Activated CD8-positive, alpha-beta memory T cell treated with anti-CD3 and anti-CD28 coated beads, Interleukin-2, amount 10 ng/mL, durations not matched to agents 7 days and 5 days (primary cell): ENCODE data around the gene SBNO2. TPM values are rescaled to one million over a fixed set of nuclear protein-coding genes. Genes with fewer than 3 reads are reported as not detected.

Source experiments
- ATAC-seq: fragments of 150-1000 bp; cut with Tn5 transposase; one replicate; pipeline ENCODE4 v1.10.0; 2021; ENCODE audit warnings: moderate library complexity
- CTCF ChIA-PET: fragments of 350-600 bp; sonication (Branson Sonifier 250); formaldehyde crosslinking; loops from one replicate; lab custom pipeline; 2021; ENCODE audit warnings: antibody characterized with exemption; lab: Charles Lee
- DNase-seq: peaks from one replicate; pipeline ENCODE4 v3.0.0-alpha.2; 2020
- H3K27ac Mint-ChIP-seq: one replicate; pipeline ENCODE4 v1.8.0; 2021; ENCODE audit warnings: mild to moderate bottlenecking, mixed read lengths
- H3K27me3 Mint-ChIP-seq: one replicate; pipeline ENCODE4 v1.8.0; 2021; ENCODE audit warnings: mixed read lengths
- H3K36me3 Mint-ChIP-seq: one replicate; pipeline ENCODE4 v1.8.0; 2021; ENCODE audit warnings: mild to moderate bottlenecking, mixed read lengths
- H3K4me1 Mint-ChIP-seq: one replicate; pipeline ENCODE4 v1.8.0; 2021; ENCODE audit warnings: mixed read lengths
- H3K4me3 Mint-ChIP-seq: one replicate; pipeline ENCODE4 v1.8.0; 2021; ENCODE audit warnings: mild to moderate bottlenecking, moderate library complexity, mixed read lengths
- H3K9me3 Mint-ChIP-seq: one replicate; pipeline ENCODE4 v1.8.0; 2022; ENCODE audit warnings: low read depth, mixed read lengths
- total RNA-seq, 2 experiments: library from RNA; stranded (reverse); gene quantifications; one replicate each; pipeline ENCODE4 v1.2.3, GENCODE V29; 2021

Gene SBNO2
- total RNA-seq, 2 experiments from 2014 or later = 50.6 to 74.7 TPM

DNA sequence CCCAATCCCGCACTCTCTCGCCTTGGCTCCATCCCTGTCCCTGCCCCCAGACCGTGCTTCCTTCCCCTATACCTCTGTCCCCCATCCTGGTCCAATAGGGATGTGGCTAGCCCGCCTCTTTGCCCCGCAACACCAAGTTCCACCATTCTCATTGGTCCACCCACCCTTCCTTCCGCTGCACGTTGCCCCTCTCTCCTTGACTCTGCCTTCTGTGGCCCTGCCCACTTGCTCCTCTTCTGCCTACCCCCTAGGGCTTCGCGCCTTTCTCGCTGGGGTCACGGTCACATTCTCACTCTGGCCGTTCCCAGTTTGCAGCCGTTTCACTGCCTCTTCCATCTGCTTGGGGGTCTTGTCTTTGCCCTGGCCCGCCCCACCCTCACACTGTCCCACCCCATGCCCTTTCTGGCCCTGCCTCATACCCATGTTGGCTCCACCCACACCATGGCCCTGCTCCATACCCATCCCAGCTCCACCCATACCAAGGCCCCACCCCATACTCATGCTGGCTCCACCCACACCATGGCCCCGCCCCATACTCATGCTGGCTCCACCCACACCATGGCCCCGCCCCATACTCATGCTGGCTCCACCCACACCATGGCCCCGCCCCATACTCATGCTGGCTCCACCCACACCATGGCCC lies 111.6 kb downstream of the SBNO2 start:
- CTCF ChIA-PET = no interaction called here
- Mint-ChIP-seq H3K4me3 (no peak overlapping the region), H3K9me3 (no peaks in the 10 kb centered on the region), H3K36me3 (peaks cover under 1% of the 10 kb centered on the region), H3K27me3 (no peaks in the 10 kb centered on the region), H3K4me1 (peaks cover 24% of the 10 kb centered on the region), H3K27ac (no peak overlapping the region)
- no peak for ATAC-seq
- no peak for DNase-seq

- Mint-ChIP-seq H3K4me1 (peaks cover 27% of the 10 kb centered on the region), H3K27me3 (no peaks in the 10 kb centered on the region)
These were observed 112.1 kb downstream of the SBNO2 start for GRCh38 chr19:1061987-1062386.

DNA sequence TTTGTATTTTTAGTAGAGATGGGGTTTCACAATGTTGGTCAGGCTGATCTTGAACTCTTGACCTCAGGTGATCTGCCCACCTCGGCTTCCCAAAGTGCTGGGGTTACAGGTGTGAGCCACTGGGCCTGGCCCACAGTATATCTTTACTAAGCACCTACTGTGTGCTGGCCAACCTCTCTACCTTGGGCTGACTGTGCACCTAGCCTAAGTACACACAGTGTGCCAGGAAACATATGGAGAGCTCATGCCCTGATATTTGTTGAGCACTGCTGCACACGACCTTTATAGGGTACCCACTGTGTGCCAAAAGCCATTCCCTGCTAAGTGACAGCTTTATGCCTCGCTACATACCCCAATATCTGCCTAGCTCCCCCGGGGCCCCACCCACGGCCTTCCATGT lies 113.4 kb downstream of the SBNO2 start:
- H3K4me1 Mint-ChIP-seq = peaks cover 24% of the 10 kb centered on the region
- no peaks in the 10 kb centered on the region for H3K27me3 Mint-ChIP-seq
- CTCF ChIA-PET = interaction anchor here (0.7 to 1.2 kb wide), 4 partner anchors 20 to 765 kb away, joined by 3 to 4 read pairs (median 3); no protein-coding TSS in a partner anchor
- no peak overlapping the region for H3K27ac Mint-ChIP-seq
- H3K4me3 Mint-ChIP-seq = no peak overlapping the region
- DNase-seq = no peak
- peaks cover 11% of the 10 kb centered on the region for H3K36me3 Mint-ChIP-seq
- H3K9me3 Mint-ChIP-seq = no peaks in the 10 kb centered on the region
- no peak for ATAC-seq

More at GRCh38 chr19:1061987-1062386, 112.1 kb downstream of the SBNO2 start:
- Mint-ChIP-seq H3K9me3 (no peaks in the 10 kb centered on the region), H3K27ac (no peak overlapping the region), H3K36me3 (peaks cover 3% of the 10 kb centered on the region), H3K4me3 (no peak overlapping the region)
- ATAC-seq (no peak), DNase-seq (no peak)
- CTCF ChIA-PET = no interaction called here

DNA sequence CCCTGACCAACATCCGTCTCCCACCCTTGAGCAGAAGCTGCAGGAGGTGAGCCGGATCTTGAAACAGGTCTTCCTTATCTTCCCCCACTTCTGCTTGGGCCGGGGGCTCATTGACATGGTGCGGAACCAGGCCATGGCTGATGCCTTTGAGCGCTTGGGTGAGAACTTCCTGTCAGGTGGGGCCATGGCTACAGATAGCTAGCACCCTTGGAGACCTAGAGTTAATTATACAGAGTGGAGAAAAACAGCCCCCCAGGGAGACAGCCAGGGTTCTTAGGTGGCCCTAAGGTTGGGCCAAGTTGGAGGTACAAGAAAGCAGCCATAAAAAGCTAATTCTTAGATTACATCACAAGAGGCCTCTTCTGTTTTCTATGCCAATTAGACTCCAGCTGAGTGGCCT lies 116.0 kb downstream of the SBNO2 start:
- CTCF ChIA-PET = interaction anchor here (0.6 to 5.3 kb wide), 10 partner anchors 8 to 55 kb away, joined by 3 to 31 read pairs (median 4); partner anchors contain the start of genes ARHGAP45 and RNU6-2
- Mint-ChIP-seq H3K27me3 (no peaks in the 10 kb centered on the region), H3K4me1 (peaks cover 8% of the 10 kb centered on the region), H3K4me3 (no peak overlapping the region), H3K27ac (no peak overlapping the region), H3K9me3 (no peaks in the 10 kb centered on the region), H3K36me3 (peaks cover 12% of the 10 kb centered on the region)
- ATAC-seq (no peak), DNase-seq (peak; percentile 40)

Other genes starting within 250 kb of the SBNO2 start
- gene ARID3A, start 248.2 kb downstream of the SBNO2 start, total RNA-seq = 10 to 100 TPM; 30.6 to 35.9 TPM
- 10 to 100 TPM; 64.5 to 87.9 TPM for gene WDR18, start 189.9 kb downstream of the SBNO2 start, total RNA-seq
- not detected for gene GRIN3B, start 173.8 kb downstream of the SBNO2 start, total RNA-seq
- gene TMEM259, start 153.1 kb downstream of the SBNO2 start, total RNA-seq = 100 to 1,000 TPM; 172 to 212 TPM
- gene RNU6-2, start 152.7 kb downstream of the SBNO2 start, total RNA-seq = not detected
- 100 to 1,000 TPM; 295 to 296 TPM for gene CNN2, start 147.7 kb downstream of the SBNO2 start, total RNA-seq
- gene ABCA7, start 134.2 kb downstream of the SBNO2 start, total RNA-seq = 10 to 100 TPM; 62.7 to 72.9 TPM
- 100 to 1,000 TPM; 361 to 481 TPM for gene ARHGAP45, start 107.1 kb downstream of the SBNO2 start, total RNA-seq
- 100 to 1,000 TPM; 173 to 206 TPM for gene POLR2E, start 78.9 kb downstream of the SBNO2 start, total RNA-seq
- 100 to 1,000 TPM; 143 to 217 TPM for gene GPX4, start 70.3 kb downstream of the SBNO2 start, total RNA-seq
- 10 to 100 TPM; 76.7 to 80.5 TPM for gene STK11, start 31.5 kb upstream of the SBNO2 start, total RNA-seq
- under 1 TPM; 0.29 to 0.52 TPM for gene CBARP, start 63.7 kb upstream of the SBNO2 start, total RNA-seq
- gene ATP5F1D, start 67.5 kb upstream of the SBNO2 start, total RNA-seq = 100 to 1,000 TPM; 190 to 221 TPM
- 10 to 100 TPM; 73.3 to 88.6 TPM for gene MIDN, start 74.3 kb upstream of the SBNO2 start, total RNA-seq
- 100 to 1,000 TPM; 189 to 210 TPM for gene CIRBP, start 95.1 kb upstream of the SBNO2 start, total RNA-seq
- gene FAM174C, start 101.3 kb upstream of the SBNO2 start, total RNA-seq = 10 to 100 TPM; 54.7 to 60.3 TPM
- not detected for gene EFNA2, start 111.6 kb upstream of the SBNO2 start, total RNA-seq
- gene NDUFS7, start 209.6 kb upstream of the SBNO2 start, total RNA-seq = 100 to 1,000 TPM; 124 to 135 TPM
- 10 to 100 TPM; 19.3 to 20.4 TPM for gene GAMT, start 227.3 kb upstream of the SBNO2 start, total RNA-seq
- 100 to 1,000 TPM; 275 to 283 TPM for gene DAZAP1, start 233.3 kb upstream of the SBNO2 start, total RNA-seq